ENCODE measurements around the gene C5. TPM values are rescaled to one million over a fixed set of nuclear protein-coding genes. Genes with fewer than 3 reads are reported as not detected.

The C5 gene
- total RNA-seq, 1 experiment from 2014 or later: 0.66 TPM

DNA sequence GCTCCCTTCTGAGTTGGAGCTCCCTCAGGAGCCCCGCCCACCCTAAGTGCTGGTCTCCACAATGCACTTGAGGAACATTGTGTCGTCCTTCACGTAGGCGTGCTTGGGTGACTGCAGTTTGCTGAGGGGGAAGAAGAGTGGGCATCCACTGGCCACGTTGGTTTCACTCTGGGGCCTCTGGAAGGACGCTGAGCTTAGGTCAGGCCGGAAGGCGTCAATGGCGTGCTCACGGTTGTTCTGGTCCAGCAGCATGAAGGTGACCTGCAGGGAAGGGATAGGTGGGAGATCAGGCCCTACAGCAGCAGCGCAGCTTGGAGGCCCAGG is 145.1 kb downstream of the C5 start:
- CTCF ChIA-PET: no interaction called here
- no peak for DNase-seq (ENCODE audit: low read depth, low spot score)
- no peak overlapping the region for H3K4me2 ChIP-seq (ENCODE audit: low read length)
- H3K79me2 ChIP-seq (ENCODE audit: insufficient read depth, low read length): no peaks in the 10 kb centered on the region
- no peak overlapping the region for H3K27ac ChIP-seq (ENCODE audit: low read depth, low read length)
- no peak overlapping the region for H2AFZ ChIP-seq (ENCODE audit: low read depth, low read length, poor library complexity, severe bottlenecking)
- POLR2A ChIA-PET: no interaction called here
- BruUV-seq (replicated peaks): no TSS peak
- H3K36me3 ChIP-seq (ENCODE audit: control insufficient read depth in 1 of 2, insufficient read depth in 2 of 2, low read length in 2 of 2): no peaks in the 10 kb centered on the region
- peaks cover 4 to 5% of the 10 kb centered on the region in 2 experiments for H3K4me1 ChIP-seq (ENCODE audit: control insufficient read depth in 1 of 2, insufficient read depth in 2 of 2, low read length in 2 of 2)
- H3K9me2 ChIP-seq (ENCODE audit: insufficient read depth): no peaks in the 10 kb centered on the region
- no peaks in the 10 kb centered on the region for H4K20me1 ChIP-seq (ENCODE audit: insufficient read depth)
- RAD21 ChIA-PET (ENCODE audit: low non-redundant PET in 1 of 2, low total read pairs in 2 of 2, uncharacterized antibody in 2 of 2, unreplicated experiment in 2 of 2): no interaction called here
- no peak overlapping the region for H3K4me3 ChIP-seq (replicated peaks in 1 of 2; ENCODE audit: low read depth in 1 of 2, low read length in 2 of 2)
- no peaks in the 10 kb centered on the region for H3K27me3 ChIP-seq (ENCODE audit: insufficient read depth, low read length)
- intact Hi-C loops (cut with micrococcal nuclease): no loop called here
- TF ChIP-seq ELF1 (IDR thresholded peaks at IDR 0.05; ENCODE audit: borderline replicate concordance, low read depth) (no peak), RAD21 (IDR thresholded peaks at IDR 0.05; ENCODE audit: low read depth) (no peak), SP1 (IDR thresholded peaks at IDR 0.05; ENCODE audit: low read depth) (no peak), FOSL1 (IDR thresholded peaks at IDR 0.05; ENCODE audit: low read depth) (no peak), EZH2 (IDR thresholded peaks at IDR 0.05) (no peak), CEBPB (IDR thresholded peaks at IDR 0.05; ENCODE audit: low read depth) (no peak), EGR1 (IDR thresholded peaks at IDR 0.05; ENCODE audit: low read depth) (no peak), CBX3 (IDR thresholded peaks at IDR 0.05; ENCODE audit: low read depth) (no peak), JUND (IDR thresholded peaks at IDR 0.05) (no peak), SIN3A (IDR thresholded peaks at IDR 0.05; ENCODE audit: low read depth) (no peak)
- TF ChIP-seq, protein P1, sequence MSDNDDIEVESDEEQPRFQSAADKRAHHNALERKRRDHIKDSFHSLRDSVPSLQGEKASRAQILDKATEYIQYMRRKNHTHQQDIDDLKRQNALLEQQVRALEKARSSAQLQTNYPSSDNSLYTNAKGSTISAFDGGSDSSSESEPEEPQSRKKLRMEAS (IDR thresholded peaks at IDR 0.05): no peak
- TF ChIP-seq, protein P2, sequence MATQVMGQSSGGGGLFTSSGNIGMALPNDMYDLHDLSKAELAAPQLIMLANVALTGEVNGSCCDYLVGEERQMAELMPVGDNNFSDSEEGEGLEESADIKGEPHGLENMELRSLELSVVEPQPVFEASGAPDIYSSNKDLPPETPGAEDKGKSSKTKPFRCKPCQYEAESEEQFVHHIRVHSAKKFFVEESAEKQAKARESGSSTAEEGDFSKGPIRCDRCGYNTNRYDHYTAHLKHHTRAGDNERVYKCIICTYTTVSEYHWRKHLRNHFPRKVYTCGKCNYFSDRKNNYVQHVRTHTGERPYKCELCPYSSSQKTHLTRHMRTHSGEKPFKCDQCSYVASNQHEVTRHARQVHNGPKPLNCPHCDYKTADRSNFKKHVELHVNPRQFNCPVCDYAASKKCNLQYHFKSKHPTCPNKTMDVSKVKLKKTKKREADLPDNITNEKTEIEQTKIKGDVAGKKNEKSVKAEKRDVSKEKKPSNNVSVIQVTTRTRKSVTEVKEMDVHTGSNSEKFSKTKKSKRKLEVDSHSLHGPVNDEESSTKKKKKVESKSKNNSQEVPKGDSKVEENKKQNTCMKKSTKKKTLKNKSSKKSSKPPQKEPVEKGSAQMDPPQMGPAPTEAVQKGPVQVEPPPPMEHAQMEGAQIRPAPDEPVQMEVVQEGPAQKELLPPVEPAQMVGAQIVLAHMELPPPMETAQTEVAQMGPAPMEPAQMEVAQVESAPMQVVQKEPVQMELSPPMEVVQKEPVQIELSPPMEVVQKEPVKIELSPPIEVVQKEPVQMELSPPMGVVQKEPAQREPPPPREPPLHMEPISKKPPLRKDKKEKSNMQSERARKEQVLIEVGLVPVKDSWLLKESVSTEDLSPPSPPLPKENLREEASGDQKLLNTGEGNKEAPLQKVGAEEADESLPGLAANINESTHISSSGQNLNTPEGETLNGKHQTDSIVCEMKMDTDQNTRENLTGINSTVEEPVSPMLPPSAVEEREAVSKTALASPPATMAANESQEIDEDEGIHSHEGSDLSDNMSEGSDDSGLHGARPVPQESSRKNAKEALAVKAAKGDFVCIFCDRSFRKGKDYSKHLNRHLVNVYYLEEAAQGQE (IDR thresholded peaks at IDR 0.05; ENCODE audit: low read depth): no peak
- TF ChIP-seq, protein P3, sequence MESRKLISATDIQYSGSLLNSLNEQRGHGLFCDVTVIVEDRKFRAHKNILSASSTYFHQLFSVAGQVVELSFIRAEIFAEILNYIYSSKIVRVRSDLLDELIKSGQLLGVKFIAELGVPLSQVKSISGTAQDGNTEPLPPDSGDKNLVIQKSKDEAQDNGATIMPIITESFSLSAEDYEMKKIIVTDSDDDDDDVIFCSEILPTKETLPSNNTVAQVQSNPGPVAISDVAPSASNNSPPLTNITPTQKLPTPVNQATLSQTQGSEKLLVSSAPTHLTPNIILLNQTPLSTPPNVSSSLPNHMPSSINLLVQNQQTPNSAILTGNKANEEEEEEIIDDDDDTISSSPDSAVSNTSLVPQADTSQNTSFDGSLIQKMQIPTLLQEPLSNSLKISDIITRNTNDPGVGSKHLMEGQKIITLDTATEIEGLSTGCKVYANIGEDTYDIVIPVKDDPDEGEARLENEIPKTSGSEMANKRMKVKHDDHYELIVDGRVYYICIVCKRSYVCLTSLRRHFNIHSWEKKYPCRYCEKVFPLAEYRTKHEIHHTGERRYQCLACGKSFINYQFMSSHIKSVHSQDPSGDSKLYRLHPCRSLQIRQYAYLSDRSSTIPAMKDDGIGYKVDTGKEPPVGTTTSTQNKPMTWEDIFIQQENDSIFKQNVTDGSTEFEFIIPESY (IDR thresholded peaks at IDR 0.05; ENCODE audit: extremely low read depth, insufficient replicate concordance, low read length): no peak
- ATAC-seq: no peak
- no peak overlapping the region for H3K9ac ChIP-seq (ENCODE audit: low read length)
- no peaks in the 10 kb centered on the region for H3K9me3 ChIP-seq (ENCODE audit: control insufficient read depth in 1 of 2, insufficient read depth in 1 of 2, low read depth in 1 of 2, low read length in 2 of 2)

All from HCT116 (cell line).